Muscle of back (tissue), 11 donors: ENCODE measurements around the gene DGKH. TPM values are rescaled to one million over a fixed set of nuclear protein-coding genes. Genes with fewer than 3 reads are reported as not detected.

Experiments used
- DNase-seq, 3 donors: peaks; one replicate each; pipeline versions ENCODE4 v3.0.0 to v3.0.0-alpha.2; 2013
- polyA plus RNA-seq, 10 donors: library from polyadenylated mRNA; unstranded; fragments of 120-200 nt; gene quantifications; one replicate each; pipeline ENCODE4 v1.2.1, GENCODE V29; 2013; ENCODE audit not compliant: insufficient read length in 10 of 10

DGKH gene
- polyA plus RNA-seq, 10 donors: 2.4 to 5.8 (median 3.8) TPM

- DNase-seq: peak; percentile 85 to 90 (median 86)
These were observed 8.3 kb upstream of the DGKH start for GRCh38 chr13:42039946-42040729.

DNA sequence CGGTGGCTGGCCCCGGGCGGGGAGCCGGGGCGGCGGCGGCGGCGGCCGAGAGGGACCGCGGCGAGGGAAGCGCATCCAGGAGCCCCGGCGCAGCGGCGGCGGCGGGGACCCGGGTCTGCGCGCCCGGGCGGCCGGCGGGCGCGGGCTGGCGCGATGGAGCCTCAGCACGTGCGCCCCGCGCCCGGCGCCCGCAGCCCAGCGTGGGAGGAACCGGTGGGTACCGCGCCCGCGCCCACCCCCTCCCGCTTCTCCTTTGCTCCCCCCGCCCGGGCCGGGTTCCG is 7.8 kb upstream of the DGKH start:
- DNase-seq: no peak

- DNase-seq: peak in 2 of 3 donors; percentile 32 to 71
These were observed 7.3 kb upstream of the DGKH start for GRCh38 chr13:42041011-42041683.

DNA sequence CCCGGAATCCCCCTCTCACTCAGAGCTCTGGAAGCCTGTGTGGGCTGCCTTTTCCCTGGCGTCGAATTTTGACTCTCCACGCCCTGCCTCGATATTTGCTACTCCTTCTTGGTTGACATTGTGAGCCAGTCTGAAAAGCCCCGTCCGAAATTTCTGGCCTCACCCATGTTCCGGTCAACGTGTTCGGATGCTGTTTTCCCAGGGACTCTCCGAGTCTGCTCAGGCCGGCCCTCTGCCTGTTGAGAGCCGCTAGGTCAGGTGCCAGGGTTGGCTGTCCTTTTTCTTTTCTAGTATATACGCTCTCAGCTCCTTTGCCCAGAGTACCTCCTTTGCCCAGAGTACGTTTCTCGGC is 6.8 kb upstream of the DGKH start:
- DNase-seq: peak; percentile 32 to 69 (median 56)

DNA sequence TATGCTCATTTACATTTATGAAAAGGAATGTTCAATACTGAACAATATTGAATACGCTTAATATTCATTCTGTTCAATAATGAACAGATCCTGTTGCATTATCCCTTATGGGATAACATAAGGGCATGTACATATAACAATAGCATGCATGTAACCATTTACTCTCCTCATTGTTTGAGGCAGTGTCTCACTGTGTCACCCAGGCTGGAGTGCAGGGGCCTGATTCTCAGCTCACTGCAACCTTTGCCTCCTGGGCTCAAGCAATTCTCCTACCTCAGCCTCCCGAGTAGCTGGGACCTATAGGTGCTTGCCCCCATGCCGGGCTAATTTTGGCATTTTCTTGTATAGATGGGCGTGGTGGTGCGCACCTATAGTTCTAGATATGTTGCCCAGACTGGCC is 4.8 kb upstream of the DGKH start:
- DNase-seq: no peak

- no peak for DNase-seq
These were observed 2.0 kb upstream of the DGKH start for GRCh38 chr13:42046448-42046847.

GRCh38 chr13:42047561-42048341 is 697 bp upstream of the DGKH start:
- peak; percentile 40 to 83 (median 67) for DNase-seq

- DNase-seq: peak; percentile 57 to 86 (median 77)
These were observed 421 bp downstream of the DGKH start for GRCh38 chr13:42048684-42049453.

- no peak for DNase-seq
These were observed 986 bp downstream of the DGKH start for GRCh38 chr13:42049454-42049813.

GRCh38 chr13:42054798-42055499 is 6.5 kb downstream of the DGKH start:
- no peak for DNase-seq

DNA sequence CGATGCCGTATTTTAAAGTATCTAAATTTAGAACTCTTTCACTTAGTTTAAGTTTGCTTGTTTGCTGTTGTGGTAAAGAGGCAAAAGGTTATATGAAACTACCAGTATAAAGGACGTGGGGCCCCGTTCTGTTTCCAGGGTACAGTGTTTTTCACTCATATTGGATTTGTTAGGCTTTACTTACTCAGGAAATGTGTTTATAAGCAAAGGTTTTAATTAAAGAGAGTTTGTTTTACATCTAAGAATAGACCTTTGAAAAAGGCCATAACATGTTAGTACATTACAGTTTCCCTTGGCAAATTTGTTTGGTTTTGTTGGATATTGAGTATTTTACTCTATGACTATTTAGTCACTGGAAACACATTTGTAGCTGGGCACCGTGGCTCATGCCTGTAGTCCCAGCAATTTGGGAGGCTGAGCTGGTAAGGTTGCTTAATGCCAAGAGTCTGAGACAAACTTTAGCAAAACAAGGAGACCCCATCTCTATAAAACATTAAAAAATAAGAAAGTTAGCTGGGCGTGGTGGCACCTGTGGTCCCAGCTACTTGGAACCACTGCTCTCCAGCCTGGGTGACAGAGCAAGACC is 7.1 kb downstream of the DGKH start:
- DNase-seq: no peak

GRCh38 chr13:42056146-42056545 is 7.7 kb downstream of the DGKH start:
- DNase-seq: no peak

DNA sequence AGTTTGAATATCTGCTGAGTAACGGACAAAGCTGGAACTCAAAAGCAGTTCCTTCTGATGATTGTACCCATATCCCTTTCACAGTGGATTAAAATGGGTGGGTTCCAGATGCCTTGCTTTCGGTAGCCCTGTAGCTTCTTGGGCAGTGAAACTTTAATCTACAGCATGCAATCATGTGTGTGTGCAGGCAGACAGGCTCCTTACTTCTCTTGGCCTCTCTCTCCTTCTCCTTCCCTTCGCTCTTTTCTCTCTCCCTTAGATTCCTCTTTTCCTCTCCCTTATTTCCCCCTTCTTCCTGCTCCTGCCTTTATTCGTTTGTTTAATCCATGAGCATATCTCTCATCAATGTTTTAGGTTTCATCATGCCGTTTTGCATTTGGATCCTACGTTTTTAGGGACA is 8.1 kb downstream of the DGKH start:
- no peak for DNase-seq

GRCh38 chr13:42057918-42058530 is 9.6 kb downstream of the DGKH start:
- no peak for DNase-seq

GRCh38 chr13:42061943-42062342 is 13.5 kb downstream of the DGKH start:
- no peak for DNase-seq

GRCh38 chr13:42063105-42063504 is 14.7 kb downstream of the DGKH start:
- DNase-seq: no peak

GRCh38 chr13:42064259-42064658 is 15.8 kb downstream of the DGKH start:
- DNase-seq: no peak

DNA sequence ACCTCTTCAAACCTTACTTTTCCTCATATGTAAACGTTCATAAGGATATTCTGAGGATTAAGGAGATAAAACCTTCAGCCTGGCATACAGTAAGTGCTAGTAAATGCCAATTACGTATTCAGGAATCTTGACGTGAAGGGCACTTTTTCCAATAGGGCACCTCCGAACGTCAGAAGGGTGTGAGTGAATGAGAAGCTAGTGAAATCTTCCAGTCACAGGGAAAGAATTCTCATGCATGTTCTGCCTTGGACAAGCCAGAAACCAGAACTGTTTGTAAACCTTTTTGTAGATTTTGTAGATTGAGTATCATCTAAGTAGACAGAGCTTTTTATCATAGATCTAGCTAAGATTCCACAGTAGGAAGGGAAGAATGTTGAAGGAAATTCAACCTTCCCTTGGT is 16.5 kb downstream of the DGKH start:
- no peak for DNase-seq

- DNase-seq: no peak
These were observed 17.0 kb downstream of the DGKH start for GRCh38 chr13:42065414-42065813.

DNA sequence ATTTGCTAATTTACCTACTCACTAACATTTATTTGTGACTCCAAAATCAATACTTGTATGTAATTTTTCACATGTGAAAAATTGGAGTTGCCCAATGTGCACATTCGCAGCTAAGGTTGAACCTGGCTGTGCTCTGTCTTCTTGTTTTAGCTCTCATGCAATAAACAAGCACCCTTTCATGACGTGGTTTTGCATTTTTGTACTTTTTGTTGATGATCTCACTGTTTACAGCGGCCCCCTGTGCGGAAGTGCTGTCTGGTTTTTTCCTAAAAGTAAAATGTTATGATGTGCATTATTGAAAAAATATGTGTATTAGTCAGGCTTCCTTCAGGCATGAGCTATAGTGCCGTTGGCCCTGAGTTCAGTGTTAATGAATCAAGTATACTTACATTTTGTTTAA is 18.1 kb downstream of the DGKH start:
- peak in 1 of 3 donors; percentile 78 for DNase-seq

GRCh38 chr13:42068886-42069285 is 20.4 kb downstream of the DGKH start:
- no peak for DNase-seq
